ENCODE data around the gene WDR86.

The WDR86 gene

DNA sequence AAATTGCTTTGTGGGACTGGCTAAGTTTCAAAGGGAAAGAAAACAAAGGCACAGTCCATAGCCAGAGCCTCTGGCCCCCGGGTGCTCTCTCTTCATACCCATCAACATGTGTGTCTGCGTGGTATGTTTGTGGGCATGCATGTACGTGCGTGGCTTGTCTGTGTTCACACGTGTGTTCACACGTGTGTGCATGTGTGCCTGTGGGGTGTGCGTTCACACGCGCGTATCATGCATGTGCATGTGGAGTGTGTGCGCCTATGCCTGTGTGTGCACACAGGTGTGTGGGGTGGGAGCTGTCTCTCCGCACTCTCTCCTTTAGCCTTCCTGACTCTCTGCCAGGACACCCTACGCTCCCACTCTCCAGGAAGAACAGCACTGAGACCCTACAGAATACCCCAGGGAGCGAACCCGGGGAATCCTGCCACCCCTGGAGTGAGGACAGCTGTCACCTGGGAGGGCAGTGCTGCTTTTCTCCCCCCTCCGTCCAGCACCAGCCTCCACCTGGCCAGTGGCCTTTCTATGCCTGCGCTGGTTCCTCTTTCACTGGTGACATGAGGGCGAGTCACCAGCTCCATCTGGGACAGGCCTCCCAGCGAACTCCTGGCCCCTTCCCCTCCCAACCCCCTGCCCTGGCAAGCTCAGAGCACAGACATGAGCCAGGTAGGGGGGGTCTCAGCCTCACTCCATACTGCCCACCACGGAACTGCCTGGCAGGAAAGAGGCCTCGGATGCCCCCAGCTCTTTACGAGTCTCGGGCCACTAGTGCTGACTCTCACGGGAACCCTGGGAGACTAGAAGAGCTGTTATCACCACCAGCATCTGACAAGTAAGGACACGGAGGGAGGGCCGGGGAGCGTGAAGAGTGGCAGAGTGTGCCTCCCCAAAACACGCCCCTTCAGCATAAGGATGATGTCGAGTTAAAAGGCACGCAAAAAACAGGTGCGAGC, 16.5 kb downstream of the WDR86 start:
- no peak overlapping the region for H3K4me3 ChIP-seq (ENCODE audit: low read length)
- H3K9ac ChIP-seq (ENCODE audit: low read length), result no peak overlapping the region
- no peaks in the 10 kb centered on the region for H3K4me1 ChIP-seq (ENCODE audit: control insufficient read depth, insufficient read depth, low read length)
- H3K9me3 ChIP-seq (ENCODE audit: control insufficient read depth, low read length), result no peaks in the 10 kb centered on the region
- DNase-seq (ENCODE audit: low read depth), result no peak
- peaks cover 28% of the 10 kb centered on the region for H3K27me3 ChIP-seq (replicated peaks; ENCODE audit: control insufficient read depth, insufficient read depth, low read length)
- no peaks in the 10 kb centered on the region for H3K36me3 ChIP-seq (ENCODE audit: control insufficient read depth, insufficient read depth, low read length, severe bottlenecking)

DNA sequence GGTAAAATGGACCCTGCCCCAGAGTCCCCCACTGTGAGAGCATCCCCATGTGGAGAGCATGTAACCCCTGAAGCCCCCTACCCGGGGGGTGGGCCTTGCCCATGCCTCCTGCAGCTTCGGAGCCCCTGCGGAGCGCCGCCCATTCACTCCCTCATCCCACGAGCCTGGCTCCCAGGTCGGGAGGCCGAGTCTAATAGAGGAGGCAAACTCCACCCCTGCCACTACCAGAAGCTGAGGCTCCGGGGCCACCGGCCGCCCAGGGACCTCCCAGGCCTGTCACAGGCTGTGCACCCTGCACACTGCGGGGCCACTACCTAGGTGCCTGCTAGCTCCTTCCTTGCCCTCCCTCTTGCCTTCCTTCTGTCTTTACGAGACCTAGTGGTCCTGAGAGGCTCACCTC, 17.4 kb downstream of the WDR86 start:
- Histone ChIP-seq H3K27me3 (replicated peaks; ENCODE audit: control insufficient read depth, insufficient read depth, low read length) (peaks cover 32% of the 10 kb centered on the region), H3K4me3 (ENCODE audit: low read length) (no peak overlapping the region), H3K9me3 (ENCODE audit: control insufficient read depth, low read length) (no peaks in the 10 kb centered on the region), H3K9ac (ENCODE audit: low read length) (no peak overlapping the region), H3K4me1 (ENCODE audit: control insufficient read depth, insufficient read depth, low read length) (no peaks in the 10 kb centered on the region), H3K36me3 (ENCODE audit: control insufficient read depth, insufficient read depth, low read length, severe bottlenecking) (no peaks in the 10 kb centered on the region)
- no peak for DNase-seq (ENCODE audit: low read depth)

DNA sequence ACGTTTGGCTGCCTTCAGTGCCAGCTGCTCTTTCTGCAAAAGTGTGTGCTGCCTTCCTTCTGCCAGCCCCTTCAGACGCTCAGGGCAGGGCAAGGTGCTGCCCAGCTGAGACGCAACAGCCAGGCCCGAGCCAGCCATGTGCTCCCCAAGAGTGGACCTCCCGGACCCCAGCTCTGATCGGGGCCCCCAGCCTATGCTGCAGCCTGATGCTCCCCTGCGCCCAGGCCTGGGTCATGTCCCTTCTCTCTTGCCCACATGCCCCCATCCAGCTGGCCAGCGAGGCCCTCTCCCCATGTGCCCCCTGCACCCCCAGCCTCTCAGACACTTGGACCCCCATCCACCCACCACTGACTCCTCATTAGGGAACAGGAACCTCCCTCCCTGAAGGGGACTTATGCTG, 17.8 kb downstream of the WDR86 start:
- DNase-seq (ENCODE audit: low read depth), result no peak
- H3K27me3 ChIP-seq (replicated peaks; ENCODE audit: control insufficient read depth, insufficient read depth, low read length), result peaks cover 33% of the 10 kb centered on the region
- no peaks in the 10 kb centered on the region for H3K4me1 ChIP-seq (ENCODE audit: control insufficient read depth, insufficient read depth, low read length)
- no peaks in the 10 kb centered on the region for H3K36me3 ChIP-seq (ENCODE audit: control insufficient read depth, insufficient read depth, low read length, severe bottlenecking)
- no peaks in the 10 kb centered on the region for H3K9me3 ChIP-seq (ENCODE audit: control insufficient read depth, low read length)
- H3K4me3 ChIP-seq (ENCODE audit: low read length), result no peak overlapping the region
- H3K9ac ChIP-seq (ENCODE audit: low read length), result no peak overlapping the region

DNA sequence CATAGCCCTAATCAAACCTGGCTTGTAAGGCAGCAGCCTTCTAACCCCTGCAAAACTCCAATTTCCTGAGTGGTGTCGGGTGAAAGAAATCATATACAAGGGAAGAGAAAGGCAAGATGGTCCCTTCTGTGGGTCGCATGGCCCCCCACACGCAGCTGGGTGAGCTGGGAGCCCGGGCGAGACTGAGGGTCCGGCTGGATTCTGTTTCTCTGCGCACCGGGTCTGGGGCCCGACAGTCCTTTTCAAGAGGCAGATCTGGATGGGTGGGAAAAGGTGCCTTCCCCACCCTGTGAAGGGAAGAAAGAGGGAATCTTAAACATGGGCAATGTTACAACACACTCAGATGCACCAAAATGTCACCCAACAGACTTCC, 18.5 kb downstream of the WDR86 start:
- H3K9me3 ChIP-seq (ENCODE audit: control insufficient read depth, low read length), result no peaks in the 10 kb centered on the region
- H3K9ac ChIP-seq (ENCODE audit: low read length), result no peak overlapping the region
- no peaks in the 10 kb centered on the region for H3K4me1 ChIP-seq (ENCODE audit: control insufficient read depth, insufficient read depth, low read length)
- H3K36me3 ChIP-seq (ENCODE audit: control insufficient read depth, insufficient read depth, low read length, severe bottlenecking), result no peaks in the 10 kb centered on the region
- no peak for DNase-seq (ENCODE audit: low read depth)
- peaks cover 37% of the 10 kb centered on the region for H3K27me3 ChIP-seq (replicated peaks; ENCODE audit: control insufficient read depth, insufficient read depth, low read length)
- no peak overlapping the region for H3K4me3 ChIP-seq (ENCODE audit: low read length)

DNA sequence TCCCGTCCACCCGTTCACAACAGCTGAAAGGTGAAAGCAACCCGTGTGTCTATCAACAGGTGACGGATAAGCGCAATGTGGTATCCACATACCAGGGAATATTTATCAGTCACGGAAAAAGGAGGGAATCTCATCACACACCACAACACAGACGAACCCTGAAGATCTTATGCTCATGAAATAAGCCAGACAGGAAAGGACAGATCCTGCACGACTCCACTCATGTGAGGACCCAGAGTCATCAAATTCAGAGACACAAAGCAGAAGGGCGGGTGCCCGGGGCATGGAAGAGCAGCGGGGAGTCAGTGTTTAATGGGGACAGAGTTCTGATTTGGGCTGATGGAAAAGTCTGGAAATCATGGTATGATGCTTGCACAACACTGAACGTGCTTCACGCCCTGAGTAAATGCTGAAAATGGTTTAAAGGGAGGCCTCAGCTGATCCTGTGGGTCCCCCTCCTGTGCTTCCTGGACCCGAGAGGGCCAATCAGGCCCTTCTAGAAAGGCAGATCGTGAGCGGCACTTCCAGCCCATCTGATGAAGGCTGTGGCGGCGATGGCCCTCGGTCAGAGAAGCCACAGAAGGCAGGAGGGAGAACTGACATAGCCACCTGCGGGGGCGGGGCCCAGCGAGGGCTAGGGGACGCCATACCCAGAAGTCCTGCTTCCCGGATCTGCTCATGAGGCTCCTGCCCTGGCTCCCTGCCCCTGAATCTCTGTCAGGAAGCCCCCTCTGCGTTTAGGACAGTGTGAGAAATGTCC, 19.1 kb downstream of the WDR86 start:
- DNase-seq (ENCODE audit: low read depth), result no peak
- Histone ChIP-seq H3K9ac (ENCODE audit: low read length) (no peak overlapping the region), H3K9me3 (ENCODE audit: control insufficient read depth, low read length) (no peaks in the 10 kb centered on the region), H3K4me3 (ENCODE audit: low read length) (no peak overlapping the region), H3K36me3 (ENCODE audit: control insufficient read depth, insufficient read depth, low read length, severe bottlenecking) (no peaks in the 10 kb centered on the region), H3K4me1 (ENCODE audit: control insufficient read depth, insufficient read depth, low read length) (no peaks in the 10 kb centered on the region), H3K27me3 (replicated peaks; ENCODE audit: control insufficient read depth, insufficient read depth, low read length) (peaks cover 37% of the 10 kb centered on the region)

DNA sequence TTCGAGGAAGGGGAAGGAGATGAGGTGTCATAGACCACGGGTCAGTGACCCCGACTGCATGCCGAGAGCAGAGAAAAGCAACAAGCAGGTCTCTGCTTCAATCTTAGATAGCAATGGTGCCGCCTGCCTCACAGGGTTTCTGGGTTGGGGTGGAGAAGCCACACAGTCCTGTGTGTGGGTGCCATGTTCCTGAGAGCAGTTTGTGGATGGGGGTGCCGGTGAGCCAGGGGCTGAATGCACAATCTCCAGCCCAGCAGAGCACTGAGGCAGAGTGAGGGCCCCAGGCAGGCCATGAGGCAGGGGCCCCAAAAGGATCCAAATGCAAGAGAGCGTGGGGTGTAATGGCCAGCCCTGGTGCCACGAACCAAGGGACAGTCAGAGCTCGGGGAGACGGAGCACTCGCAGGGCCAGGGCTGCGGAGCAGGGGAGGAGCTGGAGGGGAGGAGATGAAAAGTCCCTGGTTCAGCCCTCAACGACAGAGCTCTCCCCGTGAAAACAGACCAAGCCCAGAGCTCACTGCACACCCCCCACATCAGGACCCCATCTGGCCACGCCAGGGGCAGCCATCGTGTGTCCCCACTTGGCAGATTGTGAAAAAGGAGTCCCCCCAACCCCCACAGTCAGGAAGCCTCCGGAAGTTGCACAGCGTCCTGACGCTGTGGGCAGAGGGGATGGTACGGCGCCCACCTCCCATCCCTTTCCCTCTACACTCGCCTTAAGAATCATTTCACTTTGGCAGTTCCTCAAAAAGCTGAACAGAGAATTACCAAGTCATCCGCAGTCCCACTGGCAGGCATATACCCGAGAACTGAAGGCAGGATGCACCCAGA, 19.9 kb downstream of the WDR86 start:
- H3K27me3 ChIP-seq (replicated peaks; ENCODE audit: control insufficient read depth, insufficient read depth, low read length), result peaks cover 37% of the 10 kb centered on the region
- H3K9ac ChIP-seq (ENCODE audit: low read length), result no peak overlapping the region
- H3K36me3 ChIP-seq (ENCODE audit: control insufficient read depth, insufficient read depth, low read length, severe bottlenecking), result no peaks in the 10 kb centered on the region
- no peaks in the 10 kb centered on the region for H3K9me3 ChIP-seq (ENCODE audit: control insufficient read depth, low read length)
- H3K4me3 ChIP-seq (ENCODE audit: low read length), result no peak overlapping the region
- no peak for DNase-seq (ENCODE audit: low read depth)
- H3K4me1 ChIP-seq (ENCODE audit: control insufficient read depth, insufficient read depth, low read length), result no peaks in the 10 kb centered on the region

DNA sequence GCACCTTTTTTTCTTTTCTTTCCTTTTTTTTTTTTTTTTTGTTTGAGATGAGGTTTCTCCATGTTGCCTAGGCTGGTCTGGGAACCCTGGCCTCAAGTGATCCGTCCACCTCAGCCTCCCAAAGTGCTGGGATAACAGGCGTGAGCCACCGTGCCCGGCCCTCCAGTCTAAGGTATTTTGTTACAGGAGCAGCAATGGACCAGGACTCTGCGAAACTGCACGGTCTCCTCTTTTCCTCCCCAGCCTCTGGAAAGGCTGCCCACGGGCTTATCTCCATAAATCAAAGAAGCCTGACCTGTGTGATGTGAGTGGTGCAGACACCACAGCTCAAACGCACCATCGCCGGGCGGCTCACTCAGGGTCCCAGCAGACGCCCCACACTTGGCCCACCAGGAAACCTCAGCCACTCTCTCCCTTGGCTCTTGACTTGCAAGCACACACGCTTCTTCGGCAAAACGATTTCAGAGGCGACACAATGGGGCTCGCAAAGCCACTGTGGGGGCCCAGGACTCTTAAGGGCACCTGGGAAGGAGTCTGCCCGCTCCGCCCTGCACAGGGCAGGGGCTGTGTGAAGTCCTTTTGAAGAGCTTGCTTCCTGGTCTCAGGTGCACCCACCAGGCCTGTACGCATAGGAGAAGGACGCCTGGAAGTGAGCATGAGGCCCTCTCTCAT, 20.6 kb downstream of the WDR86 start:
- no peak for DNase-seq (ENCODE audit: low read depth)
- Histone ChIP-seq H3K4me1 (ENCODE audit: control insufficient read depth, insufficient read depth, low read length) (no peaks in the 10 kb centered on the region), H3K36me3 (ENCODE audit: control insufficient read depth, insufficient read depth, low read length, severe bottlenecking) (no peaks in the 10 kb centered on the region)

DNA sequence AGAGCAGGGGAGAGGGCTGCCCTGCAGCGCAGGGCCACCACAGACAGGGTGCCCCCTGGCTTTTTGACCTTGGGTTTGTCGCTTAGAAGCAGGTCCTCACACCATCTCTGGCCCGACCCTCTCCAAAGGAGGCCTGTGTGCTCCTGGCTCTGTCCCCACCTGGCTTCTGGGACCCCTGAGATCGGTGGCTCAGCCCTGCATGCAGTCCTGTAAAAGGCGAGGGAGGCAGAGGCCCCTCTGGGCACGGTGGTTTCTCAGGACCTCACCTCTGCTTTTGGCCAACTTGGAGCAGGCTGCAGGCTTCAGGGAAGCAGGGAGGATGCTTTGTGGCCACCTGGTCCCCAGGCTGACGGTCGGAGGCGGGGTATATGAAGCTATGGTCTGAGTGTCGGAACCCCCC, 21.4 kb downstream of the WDR86 start:
- no peak for DNase-seq (ENCODE audit: low read depth)
- H3K9ac ChIP-seq (ENCODE audit: low read length), result no peak overlapping the region
- H3K4me1 ChIP-seq (ENCODE audit: control insufficient read depth, insufficient read depth, low read length), result no peaks in the 10 kb centered on the region
- peaks cover 4% of the 10 kb centered on the region for H3K9me3 ChIP-seq (ENCODE audit: control insufficient read depth, low read length)
- no peaks in the 10 kb centered on the region for H3K36me3 ChIP-seq (ENCODE audit: control insufficient read depth, insufficient read depth, low read length, severe bottlenecking)
- H3K27me3 ChIP-seq (replicated peaks; ENCODE audit: control insufficient read depth, insufficient read depth, low read length), result peaks cover 45% of the 10 kb centered on the region
- no peak overlapping the region for H3K4me3 ChIP-seq (ENCODE audit: low read length)

More for the DNA sequence above, 20.6 kb downstream of the WDR86 start:
- peaks cover 42% of the 10 kb centered on the region for H3K27me3 ChIP-seq (replicated peaks; ENCODE audit: control insufficient read depth, insufficient read depth, low read length)
- H3K4me3 ChIP-seq (ENCODE audit: low read length), result no peak overlapping the region
- H3K9ac ChIP-seq (ENCODE audit: low read length), result no peak overlapping the region
- H3K9me3 ChIP-seq (ENCODE audit: control insufficient read depth, low read length), result peaks cover 2% of the 10 kb centered on the region

DNA sequence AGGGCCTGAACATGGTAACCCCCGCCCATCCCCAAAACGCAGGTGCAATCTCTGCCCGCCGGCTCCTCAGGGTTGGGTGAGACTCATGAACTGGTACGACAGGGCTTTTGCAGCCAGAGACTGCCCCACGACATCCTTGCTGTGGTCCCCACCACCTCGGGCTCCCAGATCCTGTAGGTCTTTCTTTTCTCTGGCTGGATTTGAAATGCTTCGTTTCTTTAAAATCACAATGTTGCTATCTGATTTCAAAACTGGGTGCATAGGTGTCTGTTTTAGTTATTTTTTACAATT, 21.9 kb downstream of the WDR86 start:
- Histone ChIP-seq H3K4me1 (ENCODE audit: control insufficient read depth, insufficient read depth, low read length) (no peaks in the 10 kb centered on the region), H3K4me3 (ENCODE audit: low read length) (no peak overlapping the region), H3K27me3 (replicated peaks; ENCODE audit: control insufficient read depth, insufficient read depth, low read length) (peaks cover 47% of the 10 kb centered on the region), H3K9me3 (ENCODE audit: control insufficient read depth, low read length) (peaks cover 4% of the 10 kb centered on the region), H3K9ac (ENCODE audit: low read length) (no peak overlapping the region), H3K36me3 (ENCODE audit: control insufficient read depth, insufficient read depth, low read length, severe bottlenecking) (no peaks in the 10 kb centered on the region)
- no peak for DNase-seq (ENCODE audit: low read depth)

DNA sequence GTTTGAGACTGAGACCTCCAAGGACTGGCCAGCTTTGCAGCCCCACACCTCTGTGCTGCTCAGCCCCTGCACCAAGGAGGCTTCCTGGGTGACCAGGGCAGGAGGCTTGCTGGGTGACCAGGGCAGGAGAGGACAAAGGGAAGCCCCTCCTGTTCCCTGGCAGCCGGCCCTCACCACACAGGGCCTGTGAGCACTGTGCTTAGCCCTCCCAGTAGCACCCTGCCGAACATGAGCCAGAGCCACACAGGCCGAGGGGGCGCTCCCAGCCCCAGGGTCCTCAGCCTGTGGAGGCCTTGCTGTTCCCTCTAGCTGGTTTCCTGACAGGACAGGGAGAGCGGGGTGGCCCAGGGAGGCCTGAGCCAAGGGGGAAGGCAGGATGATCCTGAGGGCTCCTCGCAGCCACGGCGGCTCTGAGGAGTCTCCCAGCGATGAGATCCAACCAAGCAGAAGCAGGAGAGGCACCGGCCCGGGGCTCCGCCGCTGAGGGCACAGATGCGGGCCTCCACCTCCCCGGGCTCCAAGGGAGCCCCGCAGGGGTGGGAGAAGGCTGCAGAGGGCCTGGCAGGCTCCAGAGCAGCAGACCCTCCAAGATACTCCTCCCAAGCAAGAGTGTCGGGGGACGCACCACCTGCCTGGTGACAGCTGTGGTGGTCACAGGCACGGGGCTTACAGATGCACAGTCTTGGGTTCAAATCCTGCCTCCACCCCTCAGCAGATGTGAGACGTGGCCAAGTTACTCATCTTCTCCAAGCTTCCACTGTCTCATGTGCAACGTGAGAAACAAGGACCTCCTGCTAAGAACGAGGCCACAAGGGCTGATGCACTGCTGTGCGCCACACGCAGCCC, 22.5 kb downstream of the WDR86 start:
- DNase-seq (ENCODE audit: low read depth), result no peak

More for the DNA sequence above, 22.5 kb downstream of the WDR86 start:
- H3K36me3 ChIP-seq (ENCODE audit: control insufficient read depth, insufficient read depth, low read length, severe bottlenecking), result no peaks in the 10 kb centered on the region
- no peaks in the 10 kb centered on the region for H3K4me1 ChIP-seq (ENCODE audit: control insufficient read depth, insufficient read depth, low read length)
- peaks cover 52% of the 10 kb centered on the region for H3K27me3 ChIP-seq (replicated peaks; ENCODE audit: control insufficient read depth, insufficient read depth, low read length)
- H3K4me3 ChIP-seq (ENCODE audit: low read length), result no peak overlapping the region
- no peak overlapping the region for H3K9ac ChIP-seq (ENCODE audit: low read length)
- peaks cover 4% of the 10 kb centered on the region for H3K9me3 ChIP-seq (ENCODE audit: control insufficient read depth, low read length)

Data from adipocyte (in vitro differentiated cells).